ENCODE results near the gene FRMD4A. TPM values are rescaled to one million over a fixed set of nuclear protein-coding genes. Genes with fewer than 3 reads are reported as not detected.

Gene FRMD4A
- total RNA-seq, result 35.9 and 107 TPM in 2 replicates

DNA sequence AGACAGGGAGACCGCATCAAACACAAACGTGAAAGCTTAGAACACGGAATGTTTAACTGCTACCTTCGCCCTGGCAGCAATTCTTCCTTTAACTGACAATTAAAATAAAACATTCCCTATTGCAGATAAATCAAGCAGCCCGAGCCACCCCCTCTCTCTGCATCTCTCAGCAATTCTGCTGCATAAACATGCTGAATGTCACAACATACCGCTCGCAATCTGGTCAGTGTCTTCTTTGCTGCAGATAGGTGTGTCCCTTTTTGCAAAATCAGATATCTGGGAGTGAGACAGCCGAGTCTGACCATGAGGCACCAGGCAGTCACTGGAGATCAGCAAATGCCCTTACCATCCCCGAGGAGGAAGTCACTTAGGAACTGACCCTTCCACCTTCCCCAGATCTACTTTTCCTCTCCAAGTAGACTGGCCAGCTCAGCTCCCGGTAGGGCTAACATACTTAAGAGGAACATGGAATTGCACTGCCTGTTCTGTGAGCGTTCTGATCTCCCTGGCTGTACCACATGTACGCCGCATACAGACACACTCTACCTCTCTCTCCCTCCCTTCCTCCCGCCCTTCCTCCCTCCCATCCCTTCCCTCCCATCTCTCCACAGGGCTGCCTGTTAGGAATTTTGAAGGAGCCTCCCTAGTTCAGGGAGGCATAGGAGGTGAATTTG lies at the start of gene FRMD4A:
TSS of gene FRMD4A (minus strand) at position 537 of the 674 bp plus-strand sequence.

